GM10266 (cell line): ENCODE data around the gene DPYD.

Source experiments
- DNase-seq: peaks from one replicate; pipeline ENCODE4 v3.0.0; 2012; ENCODE audit errors: extremely low spot score
- TF ChIP-seq, protein P1 (sequence below): IDR thresholded peaks from 2 replicates; pipeline ENCODE4 v1.5.1; 2012; ENCODE audit warnings: mild to moderate bottlenecking, low read depth; ENCODE audit not compliant: control insufficient read depth, insufficient read depth; ENCODE audit errors: missing control alignments

Gene DPYD

DNA sequence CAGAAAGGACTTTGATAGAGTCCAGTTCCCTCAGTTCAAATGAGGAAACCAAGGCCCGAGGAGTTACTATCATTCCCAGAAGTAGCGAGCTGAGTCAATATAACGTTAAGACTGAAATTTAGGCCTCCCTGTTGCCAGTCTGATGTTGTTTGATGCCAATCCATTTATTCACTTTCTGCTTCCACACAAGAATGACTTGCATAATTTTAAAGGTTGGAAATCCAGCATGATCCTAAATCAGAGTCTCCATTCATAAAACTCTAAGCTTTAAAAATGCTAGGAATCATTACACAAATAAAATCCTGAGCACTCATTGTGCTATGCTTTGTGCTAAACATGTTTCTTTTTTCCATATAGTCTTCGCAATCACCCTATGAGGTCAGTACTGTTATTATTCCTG lies 784.9 kb downstream of the DPYD start:
- TF ChIP-seq, protein P1, sequence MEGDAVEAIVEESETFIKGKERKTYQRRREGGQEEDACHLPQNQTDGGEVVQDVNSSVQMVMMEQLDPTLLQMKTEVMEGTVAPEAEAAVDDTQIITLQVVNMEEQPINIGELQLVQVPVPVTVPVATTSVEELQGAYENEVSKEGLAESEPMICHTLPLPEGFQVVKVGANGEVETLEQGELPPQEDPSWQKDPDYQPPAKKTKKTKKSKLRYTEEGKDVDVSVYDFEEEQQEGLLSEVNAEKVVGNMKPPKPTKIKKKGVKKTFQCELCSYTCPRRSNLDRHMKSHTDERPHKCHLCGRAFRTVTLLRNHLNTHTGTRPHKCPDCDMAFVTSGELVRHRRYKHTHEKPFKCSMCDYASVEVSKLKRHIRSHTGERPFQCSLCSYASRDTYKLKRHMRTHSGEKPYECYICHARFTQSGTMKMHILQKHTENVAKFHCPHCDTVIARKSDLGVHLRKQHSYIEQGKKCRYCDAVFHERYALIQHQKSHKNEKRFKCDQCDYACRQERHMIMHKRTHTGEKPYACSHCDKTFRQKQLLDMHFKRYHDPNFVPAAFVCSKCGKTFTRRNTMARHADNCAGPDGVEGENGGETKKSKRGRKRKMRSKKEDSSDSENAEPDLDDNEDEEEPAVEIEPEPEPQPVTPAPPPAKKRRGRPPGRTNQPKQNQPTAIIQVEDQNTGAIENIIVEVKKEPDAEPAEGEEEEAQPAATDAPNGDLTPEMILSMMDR: no peak
- DNase-seq: no peak

DNA sequence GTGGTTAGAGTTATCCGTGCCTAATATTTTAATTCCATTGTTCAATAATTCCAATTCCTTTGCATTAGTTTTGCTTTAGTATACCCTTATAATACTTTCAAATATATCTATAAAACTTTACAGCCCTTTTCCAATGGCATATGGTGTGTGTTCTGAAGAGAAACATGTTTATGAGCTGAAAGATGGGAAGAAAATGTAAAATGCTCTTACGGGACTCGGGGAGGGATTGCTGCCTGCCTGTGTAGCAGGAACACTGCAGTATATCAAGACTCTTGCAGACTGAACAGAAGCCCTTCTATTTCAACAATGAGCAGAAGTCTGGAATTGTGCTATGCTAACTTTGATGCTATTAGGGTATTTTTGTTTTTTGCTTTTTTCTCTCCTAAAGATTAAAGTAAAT lies 792.4 kb downstream of the DPYD start:
- DNase-seq: no peak
- TF ChIP-seq, protein P1: no peak

DNA sequence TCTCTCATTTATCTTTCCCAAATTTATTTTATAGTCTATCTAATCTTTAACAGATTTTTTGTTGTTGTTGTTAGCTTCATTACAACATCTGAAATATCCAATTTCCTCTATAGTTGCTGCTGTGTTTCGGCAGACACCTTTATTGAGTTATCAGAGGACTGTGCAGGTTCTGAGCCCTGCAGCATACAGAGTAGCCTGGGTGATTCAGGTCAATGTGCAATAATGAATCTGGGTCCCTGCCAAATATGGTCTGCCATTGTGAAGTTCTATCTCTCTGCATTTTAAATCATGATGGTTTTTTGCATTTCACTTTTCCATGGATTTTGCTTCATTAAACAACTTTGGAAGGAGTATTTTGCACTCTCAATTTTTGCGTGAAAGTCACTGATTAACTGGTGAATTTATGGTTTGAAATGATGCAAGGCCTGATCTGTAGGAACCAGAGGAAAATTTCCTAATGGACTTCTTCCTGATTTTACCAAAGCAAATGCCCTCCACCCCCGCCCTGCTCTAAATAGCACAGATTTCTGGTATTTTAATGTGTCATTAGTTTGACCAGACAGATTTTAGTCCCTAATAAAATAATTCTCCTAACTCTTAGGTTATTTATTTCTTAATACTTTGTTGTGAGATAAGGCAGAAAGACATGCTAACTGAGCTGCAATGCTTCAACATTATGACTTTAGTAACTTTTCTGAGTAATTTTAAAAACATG lies 797.0 kb downstream of the DPYD start:
- DNase-seq: no peak
- TF ChIP-seq, protein P1: no peak

DNA sequence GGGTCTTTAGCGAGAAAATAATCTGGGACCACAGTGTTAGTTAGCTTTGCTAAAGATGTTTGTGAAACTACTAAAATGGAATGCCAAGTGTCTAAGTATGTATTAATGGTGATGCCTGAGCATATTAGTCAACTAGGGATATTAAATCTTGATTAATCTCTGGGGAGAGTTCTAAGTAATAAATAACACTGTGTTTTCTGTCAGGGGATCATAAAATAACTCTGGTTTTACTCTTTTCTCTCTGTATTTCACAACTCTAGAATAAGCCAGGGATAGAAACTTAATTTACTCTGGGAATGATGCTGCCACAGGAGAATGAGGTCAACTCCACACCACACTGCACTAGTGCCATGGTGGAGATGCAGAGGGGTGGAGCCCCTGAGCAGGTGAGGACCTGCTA lies 800.0 kb downstream of the DPYD start:
- DNase-seq: no peak
- TF ChIP-seq, protein P1: no peak

DNA sequence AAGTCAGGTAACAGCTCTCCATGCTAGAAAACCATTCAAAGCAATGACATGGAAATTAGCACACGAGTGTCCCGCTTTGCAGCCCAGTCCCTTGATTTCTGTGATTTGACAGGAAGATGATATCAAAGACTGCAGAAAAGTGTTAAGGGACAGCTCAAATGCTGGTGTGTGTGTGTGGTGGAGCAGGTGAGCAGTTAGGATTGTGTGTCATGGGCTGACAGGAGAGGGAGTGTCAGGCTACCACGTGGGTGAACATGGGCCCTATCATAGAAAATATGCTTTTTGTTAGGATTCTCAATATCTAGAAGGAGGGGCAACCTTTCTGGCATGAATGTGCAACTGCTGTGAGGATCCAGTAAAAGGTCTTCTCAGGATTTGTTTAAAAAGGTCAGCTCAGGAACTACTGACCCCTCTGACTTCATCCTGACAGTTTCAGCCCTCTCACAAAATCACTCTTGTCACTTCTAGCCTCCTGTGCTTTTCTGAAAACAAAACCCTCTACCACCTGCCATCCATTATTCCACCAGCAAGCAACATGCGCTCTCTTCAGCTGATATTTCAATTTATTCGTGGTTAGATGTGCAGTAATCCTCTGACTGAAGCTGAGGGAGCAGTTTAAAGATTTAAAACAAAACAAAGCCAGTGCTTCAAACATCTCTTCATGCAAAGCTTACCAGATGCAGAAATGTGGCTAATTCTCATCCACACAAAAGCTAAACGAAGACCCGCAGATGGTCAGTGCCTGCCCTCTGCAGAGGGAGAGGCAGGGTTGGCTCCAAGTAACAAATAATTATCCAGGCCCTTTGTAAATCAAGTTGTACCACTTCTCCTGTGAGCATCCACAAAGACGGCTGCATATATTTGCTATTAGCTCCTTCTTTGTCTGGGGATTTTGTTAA lies 801.3 kb downstream of the DPYD start:
- DNase-seq: no peak
- TF ChIP-seq, protein P1: no peak

DNA sequence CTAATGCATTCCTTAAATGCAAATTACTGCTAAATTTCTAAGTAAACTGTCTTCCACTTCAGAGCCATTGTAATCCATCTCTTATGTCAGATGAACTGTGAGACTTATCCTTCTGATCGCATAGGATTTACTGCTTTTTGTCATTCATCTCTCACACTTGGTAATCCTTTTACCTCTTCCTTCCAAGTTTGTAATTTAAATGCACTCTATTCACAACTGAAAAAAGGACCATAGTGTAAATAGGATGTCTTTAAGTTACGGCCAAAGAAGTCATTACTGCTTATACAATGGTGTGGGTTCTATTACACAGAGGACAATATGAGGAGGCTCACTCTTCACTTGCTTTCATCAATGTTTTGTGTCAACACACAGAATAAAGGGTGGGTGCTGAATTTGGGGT lies 806.0 kb downstream of the DPYD start:
- no peak for DNase-seq
- TF ChIP-seq, protein P1: no peak

DNA sequence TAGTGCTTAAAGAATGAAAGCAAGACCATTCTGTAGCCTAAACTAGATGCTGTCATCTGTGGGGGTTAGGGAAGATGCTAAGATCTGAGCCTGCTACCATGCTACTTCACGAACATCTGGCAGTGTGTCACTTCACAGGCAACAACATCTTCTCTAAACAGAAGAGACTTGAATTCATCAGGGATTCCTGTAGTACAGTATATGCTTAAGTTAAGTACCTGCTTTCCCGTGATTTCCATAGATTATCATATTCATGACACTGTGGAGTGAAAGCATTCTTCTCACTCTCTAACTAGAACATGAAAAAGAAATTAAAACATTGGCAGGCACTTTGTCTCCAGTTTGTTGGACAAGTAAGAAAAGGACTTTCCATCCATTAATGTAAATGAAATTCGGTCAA lies 808.4 kb downstream of the DPYD start:
- DNase-seq: no peak
- TF ChIP-seq, protein P1: no peak
